BLaER1 (cell line): ENCODE results near the gene TMEM171.
A peak's percentile ranks its signal among the peaks of the same experiment; 100 is the strongest.

Experiments
- H3K27ac ChIP-seq: shearing (Covaris generic); formaldehyde crosslinking; 2 replicates; pipeline ENCODE4 v1.8.1; 2022
- H3K27me3 ChIP-seq: shearing (Covaris generic); formaldehyde crosslinking; 2 replicates; pipeline ENCODE4 v1.8.1; 2022
- H3K36me3 ChIP-seq: shearing (Covaris generic); formaldehyde crosslinking; 2 replicates; pipeline ENCODE4 v1.8.1; 2022
- H3K4me1 ChIP-seq: shearing (Covaris generic); formaldehyde crosslinking; 2 replicates; pipeline ENCODE4 v1.8.1; 2022
- H3K4me2 ChIP-seq: shearing (Covaris generic); formaldehyde crosslinking; 2 replicates; pipeline ENCODE4 v1.8.1; 2022
- H3K4me3 ChIP-seq: shearing (Covaris generic); formaldehyde crosslinking; 2 replicates; pipeline ENCODE4 v1.8.1; 2022
- H3K9ac ChIP-seq: shearing (Covaris generic); formaldehyde crosslinking; 2 replicates; pipeline ENCODE4 v1.8.1; 2022
- H3K9me3 ChIP-seq: shearing (Covaris generic); formaldehyde crosslinking; 2 replicates; pipeline ENCODE4 v1.8.1; 2022
- H4K20me1 ChIP-seq: shearing (Covaris generic); formaldehyde crosslinking; 2 replicates; pipeline ENCODE4 v1.8.1; 2022
- Cebpa-rat ChIP-seq: shearing (Covaris generic); IDR thresholded peaks from 2 replicates; pipeline ENCODE4 v1.8.1; 2022

TMEM171 gene

GRCh38 chr5:73158313-73158712 lies 37.9 kb downstream of the TMEM171 start:
- peaks cover 93% of the 10 kb centered on the region for H3K27me3 ChIP-seq
- peaks cover 74% of the 10 kb centered on the region for H4K20me1 ChIP-seq
- no peak overlapping the region for H3K4me2 ChIP-seq
- no peak for TF ChIP-seq Cebpa-rat
- no peaks in the 10 kb centered on the region for H3K36me3 ChIP-seq
- peaks cover 7% of the 10 kb centered on the region for H3K9me3 ChIP-seq
- no peak overlapping the region for H3K4me3 ChIP-seq
- no peak overlapping the region for H3K27ac ChIP-seq
- H3K9ac ChIP-seq: no peak overlapping the region
- H3K4me1 ChIP-seq: peaks cover 35% of the 10 kb centered on the region

GRCh38 chr5:73160239-73160671 lies 39.9 kb downstream of the TMEM171 start:
- Histone ChIP-seq H3K4me3 (no peak overlapping the region), H3K9ac (no peak overlapping the region), H3K36me3 (no peaks in the 10 kb centered on the region), H3K27me3 (peaks cover 88% of the 10 kb centered on the region), H3K9me3 (peaks cover 13% of the 10 kb centered on the region), H3K4me1 (peaks cover 30% of the 10 kb centered on the region), H3K27ac (no peak overlapping the region), H4K20me1 (peaks cover 58% of the 10 kb centered on the region), H3K4me2 (peak overlapping the region; percentile 33)
- TF ChIP-seq Cebpa-rat: no peak

- peaks cover 25% of the 10 kb centered on the region for H3K27me3 ChIP-seq
These were observed 50.1 kb downstream of the TMEM171 start for GRCh38 chr5:73170522-73170921.

GRCh38 chr5:73171495-73171894 lies 51.1 kb downstream of the TMEM171 start:
- H3K36me3 ChIP-seq: no peaks in the 10 kb centered on the region
- no peaks in the 10 kb centered on the region for H4K20me1 ChIP-seq
- peaks cover 17% of the 10 kb centered on the region; the same call in 1 of the 2 replicates for H3K27me3 ChIP-seq
- no peak overlapping the region for H3K27ac ChIP-seq
- no peak overlapping the region for H3K4me3 ChIP-seq
- no peak for TF ChIP-seq Cebpa-rat
- H3K4me1 ChIP-seq: peaks cover 8% of the 10 kb centered on the region; the same call in 1 of the 2 replicates
- peaks cover 11% of the 10 kb centered on the region for H3K9me3 ChIP-seq
- H3K4me2 ChIP-seq: no peak overlapping the region
- H3K9ac ChIP-seq: no peak overlapping the region

More at GRCh38 chr5:73170522-73170921, 50.1 kb downstream of the TMEM171 start:
- no peaks in the 10 kb centered on the region for H4K20me1 ChIP-seq
- H3K9me3 ChIP-seq: peaks cover 11% of the 10 kb centered on the region
- H3K4me2 ChIP-seq: no peak overlapping the region
- no peak for TF ChIP-seq Cebpa-rat
- H3K4me3 ChIP-seq: no peak overlapping the region
- no peak overlapping the region for H3K9ac ChIP-seq
- H3K36me3 ChIP-seq: no peaks in the 10 kb centered on the region
- H3K4me1 ChIP-seq: peaks cover 8% of the 10 kb centered on the region; the same call in 1 of the 2 replicates
- no peak overlapping the region for H3K27ac ChIP-seq

- Histone ChIP-seq H3K9me3 (peaks cover 11% of the 10 kb centered on the region), H3K4me3 (no peak within 1 kb of the TSS), H3K27me3 (peaks cover 5% of the 10 kb centered on the region; the same call in 1 of the 2 replicates), H3K9ac (no peak within 1 kb of the TSS), H3K27ac (no peak within 1 kb of the TSS), H4K20me1 (no peaks in the 10 kb centered on the region), H3K36me3 (no peaks in the 10 kb centered on the region), H3K4me2 (peak within 1 kb of the TSS; percentile 32; the same call in 1 of the 2 replicates), H3K4me1 (peaks cover 8% of the 10 kb centered on the region; the same call in 1 of the 2 replicates)
- TF ChIP-seq Cebpa-rat: no peak
These were observed 52.6 kb downstream of the TMEM171 start, which contains the start of gene TMEM174 for GRCh38 chr5:73172951-73173350. Gene TMEM174 (plus strand): TSS chr5:73173193. CDS start chr5:73173244, 51 bp downstream.

GRCh38 chr5:73174100-73174815 lies 53.9 kb downstream of the TMEM171 start:
- no peaks in the 10 kb centered on the region for H4K20me1 ChIP-seq
- H3K4me2 ChIP-seq: peak overlapping the region; percentile 32; the same call in 1 of the 2 replicates
- no peak overlapping the region for H3K27ac ChIP-seq
- H3K9me3 ChIP-seq: peaks cover 11% of the 10 kb centered on the region
- H3K4me1 ChIP-seq: peaks cover 8% of the 10 kb centered on the region; the same call in 1 of the 2 replicates
- TF ChIP-seq Cebpa-rat: no peak
- H3K36me3 ChIP-seq: no peaks in the 10 kb centered on the region
- H3K4me3 ChIP-seq: no peak overlapping the region
- no peak overlapping the region for H3K9ac ChIP-seq
- H3K27me3 ChIP-seq: no peaks in the 10 kb centered on the region

- Histone ChIP-seq H3K27me3 (no peaks in the 10 kb centered on the region), H4K20me1 (no peaks in the 10 kb centered on the region), H3K27ac (no peak overlapping the region), H3K36me3 (no peaks in the 10 kb centered on the region), H3K4me2 (no peak overlapping the region), H3K9ac (no peak overlapping the region), H3K4me1 (peaks cover 25% of the 10 kb centered on the region), H3K4me3 (no peak overlapping the region), H3K9me3 (peaks cover 3% of the 10 kb centered on the region)
- no peak for TF ChIP-seq Cebpa-rat
These were observed 55.9 kb downstream of the TMEM171 start for GRCh38 chr5:73176250-73176649.

- Histone ChIP-seq H3K27ac (no peak overlapping the region), H4K20me1 (no peaks in the 10 kb centered on the region), H3K4me2 (no peak overlapping the region), H3K9me3 (no peaks in the 10 kb centered on the region), H3K36me3 (no peaks in the 10 kb centered on the region), H3K4me1 (peaks cover 25% of the 10 kb centered on the region), H3K4me3 (no peak overlapping the region), H3K27me3 (no peaks in the 10 kb centered on the region), H3K9ac (no peak overlapping the region)
- TF ChIP-seq Cebpa-rat: no peak
These were observed 57.9 kb downstream of the TMEM171 start for GRCh38 chr5:73178265-73178664.

- Histone ChIP-seq H3K27me3 (no peaks in the 10 kb centered on the region), H3K4me2 (peak overlapping the region; percentile 54), H3K9ac (no peak overlapping the region), H3K36me3 (no peaks in the 10 kb centered on the region), H3K4me3 (no peak overlapping the region), H3K9me3 (peaks cover 5% of the 10 kb centered on the region; the same call in 1 of the 2 replicates), H4K20me1 (no peaks in the 10 kb centered on the region), H3K4me1 (peaks cover 17% of the 10 kb centered on the region), H3K27ac (no peak overlapping the region)
- TF ChIP-seq Cebpa-rat: no peak
These were observed 59.4 kb downstream of the TMEM171 start for GRCh38 chr5:73179730-73180129.

GRCh38 chr5:73180566-73180965 lies 60.2 kb downstream of the TMEM171 start:
- Histone ChIP-seq H4K20me1 (no peaks in the 10 kb centered on the region), H3K4me3 (no peak overlapping the region), H3K9ac (no peak overlapping the region), H3K4me2 (peak overlapping the region; percentile 54; the same call in 1 of the 2 replicates), H3K27me3 (no peaks in the 10 kb centered on the region), H3K4me1 (peaks cover 17% of the 10 kb centered on the region), H3K36me3 (no peaks in the 10 kb centered on the region), H3K9me3 (peaks cover 11% of the 10 kb centered on the region), H3K27ac (no peak overlapping the region)
- no peak for TF ChIP-seq Cebpa-rat
